HS-27A (cell line): ENCODE measurements around the gene CPED1.

Experiments
- DNase-seq: peaks from one replicate; pipeline ENCODE4 v3.0.0-alpha.2; 2012; ENCODE audit warnings: low read depth, missing footprints

Gene CPED1

DNA sequence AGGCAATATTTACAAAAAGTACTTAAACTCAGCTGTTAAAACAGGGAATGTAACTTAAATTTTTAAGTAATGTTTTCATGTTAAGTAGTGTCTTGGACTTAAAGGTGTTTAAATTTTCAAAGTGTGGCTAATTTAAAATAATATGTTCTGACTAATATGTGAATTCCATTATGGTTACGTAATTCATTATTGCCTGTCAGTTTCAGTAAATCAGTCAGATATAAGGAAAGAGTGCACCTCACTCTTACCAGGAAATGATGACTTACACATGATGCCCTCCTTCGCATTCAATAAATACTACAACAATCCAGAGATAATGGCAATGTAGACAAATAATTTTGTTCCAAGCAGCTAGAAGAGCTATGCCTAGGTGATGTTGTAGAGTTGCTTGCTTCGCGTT, 271.3 kb downstream of the CPED1 start:
- DNase-seq = no peak

DNA sequence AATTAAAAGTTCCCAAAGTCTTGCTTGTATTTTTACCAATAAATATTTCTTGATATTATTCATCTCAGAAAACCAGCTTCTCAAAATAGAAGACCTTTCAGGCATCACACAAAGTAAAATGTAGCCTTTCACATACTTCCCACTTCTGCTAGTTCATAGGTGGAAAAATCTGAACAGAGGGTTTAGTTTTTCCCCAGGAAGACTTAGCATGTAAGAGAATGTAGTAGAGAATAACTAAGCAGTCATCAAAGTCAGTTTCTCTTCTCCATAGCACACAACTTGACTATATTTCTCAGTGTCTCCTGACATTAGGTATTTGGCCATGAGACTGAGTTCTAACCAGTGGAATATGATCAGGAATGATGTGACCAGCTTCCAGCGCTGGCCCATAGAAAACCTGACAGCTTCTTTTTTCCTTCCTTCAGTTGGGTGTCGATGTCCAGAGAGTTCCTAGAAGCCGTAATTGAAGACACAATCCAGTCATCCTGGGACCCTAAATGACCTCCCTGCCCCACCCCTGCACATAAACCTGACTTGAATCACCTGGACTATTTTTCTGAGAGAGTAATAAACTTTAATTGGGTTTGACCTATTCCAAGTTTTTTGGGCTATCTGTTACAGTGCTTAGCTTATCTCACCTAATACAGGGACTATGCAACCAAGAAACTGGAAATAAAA, 272.8 kb downstream of the CPED1 start:
- DNase-seq = no peak

DNA sequence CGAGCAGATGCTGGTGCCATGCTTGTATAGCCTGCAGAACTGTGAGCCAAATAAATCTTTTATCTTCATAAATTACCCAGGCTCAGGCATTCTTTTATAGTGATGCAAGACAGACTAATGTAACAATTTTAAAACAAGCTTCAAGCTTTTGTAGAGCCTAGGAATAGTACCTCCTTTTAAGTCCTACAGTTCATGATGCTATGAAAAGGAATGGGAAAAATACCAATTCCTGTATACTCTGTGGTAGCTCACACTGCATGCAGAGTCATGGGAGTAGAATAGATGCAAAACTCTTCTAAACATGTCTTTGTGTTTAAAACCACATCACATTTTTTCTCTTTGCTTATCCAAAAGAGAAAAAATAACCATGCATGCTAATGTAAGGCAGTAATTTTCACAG, 273.7 kb downstream of the CPED1 start:
- no peak for DNase-seq

DNA sequence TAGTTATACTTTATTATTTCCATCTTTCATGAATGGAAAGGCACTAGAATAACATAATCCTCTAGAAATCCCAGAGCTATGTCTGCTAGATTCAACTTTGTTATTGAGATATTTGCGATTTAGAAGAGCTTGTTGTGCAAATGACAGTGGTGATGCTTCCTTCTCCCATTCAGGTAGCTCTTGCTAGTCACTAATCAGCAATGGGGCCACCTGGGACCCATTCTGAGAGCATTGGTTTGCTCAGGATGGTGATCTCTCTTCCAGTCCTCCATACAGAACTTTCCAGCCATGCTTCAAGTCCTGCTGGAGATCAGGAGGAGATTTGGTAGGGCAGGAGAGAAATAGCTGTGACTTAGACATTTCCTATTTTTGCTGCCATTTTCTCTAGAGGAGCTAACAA, 274.5 kb downstream of the CPED1 start:
- DNase-seq = no peak

DNA sequence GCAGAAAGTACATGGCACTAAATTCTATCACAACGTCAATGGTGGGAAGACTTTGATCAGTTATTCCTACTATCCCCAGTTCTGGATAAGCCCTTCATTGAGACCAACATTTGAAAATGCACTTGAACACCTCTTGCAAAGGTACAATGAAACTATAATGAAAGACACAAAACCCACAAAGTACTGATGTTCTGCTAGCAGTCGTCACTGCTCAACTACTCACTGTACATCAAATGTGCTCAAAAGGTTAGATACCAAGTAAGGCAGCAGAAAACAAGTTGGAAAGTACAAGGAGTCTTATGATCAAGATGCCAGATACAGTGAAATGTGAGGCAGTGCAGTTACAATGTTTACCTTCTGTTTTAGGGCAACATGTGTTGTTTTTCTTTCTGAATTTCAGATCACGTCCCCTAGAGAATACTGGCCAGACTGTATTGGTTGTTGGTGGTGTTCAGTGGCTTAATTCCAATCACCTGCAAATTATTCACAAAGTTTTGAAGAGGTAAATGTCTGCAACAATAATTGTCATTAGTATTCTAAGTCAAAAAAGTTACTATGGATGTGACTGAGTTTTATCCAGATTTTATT, 277.9 kb downstream of the CPED1 start:
- DNase-seq = no peak

DNA sequence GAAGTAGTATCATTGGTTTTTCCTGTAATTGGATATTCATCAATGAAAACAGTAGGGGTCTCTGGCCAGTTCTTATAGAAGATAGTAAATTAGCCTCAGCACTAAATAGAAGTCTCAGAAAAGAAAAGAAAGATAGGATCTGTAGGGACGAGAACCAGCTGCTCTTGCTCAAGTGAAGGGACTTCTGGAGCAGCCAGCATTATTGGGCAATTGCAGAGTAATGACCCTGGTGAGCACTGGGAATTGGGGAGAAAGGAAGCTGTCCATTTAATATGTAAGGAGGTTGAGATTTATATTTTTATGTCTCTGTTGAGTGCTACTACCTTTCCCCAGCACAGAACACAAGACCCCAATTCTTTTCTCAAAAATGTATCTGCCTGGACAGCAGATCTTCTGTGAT, 279.1 kb downstream of the CPED1 start:
- DNase-seq = no peak

DNA sequence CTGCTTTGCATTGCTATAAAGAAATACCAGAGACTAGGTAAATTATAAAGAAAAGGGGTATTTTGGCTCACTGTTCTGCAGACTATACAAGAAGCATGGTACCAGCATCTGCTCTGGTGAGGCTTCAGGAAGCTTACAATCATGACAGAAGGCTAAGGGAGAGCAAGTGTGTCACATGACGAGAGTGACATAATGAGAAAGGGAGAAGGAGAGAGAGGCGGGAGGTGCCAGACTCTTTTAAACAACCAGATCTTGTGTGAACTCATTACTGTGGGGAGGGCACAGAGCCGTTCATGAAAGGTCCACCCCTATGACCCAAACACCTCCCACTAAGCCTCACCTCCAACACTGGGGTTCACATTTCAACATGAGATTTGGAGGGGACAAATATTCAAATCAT, 281.3 kb downstream of the CPED1 start:
- no peak for DNase-seq

DNA sequence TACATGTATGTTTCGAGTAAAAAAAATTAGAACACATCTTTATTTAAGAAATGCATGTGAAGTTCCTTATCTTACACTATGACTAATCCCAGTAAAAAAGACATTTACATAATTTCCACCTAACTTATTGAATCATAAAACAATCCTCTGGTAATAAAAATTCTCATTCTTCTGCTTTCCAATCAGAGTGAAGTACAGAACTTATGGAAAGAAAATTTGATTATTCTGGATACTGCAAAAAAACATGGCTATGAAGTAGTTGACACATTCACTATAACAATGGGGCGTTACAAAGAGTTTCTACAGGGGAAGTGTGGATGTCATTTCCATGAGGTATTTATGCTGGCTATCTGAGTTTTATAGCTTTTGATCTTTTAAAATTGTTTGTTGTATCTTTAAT, 282.6 kb downstream of the CPED1 start:
- no peak for DNase-seq

DNA sequence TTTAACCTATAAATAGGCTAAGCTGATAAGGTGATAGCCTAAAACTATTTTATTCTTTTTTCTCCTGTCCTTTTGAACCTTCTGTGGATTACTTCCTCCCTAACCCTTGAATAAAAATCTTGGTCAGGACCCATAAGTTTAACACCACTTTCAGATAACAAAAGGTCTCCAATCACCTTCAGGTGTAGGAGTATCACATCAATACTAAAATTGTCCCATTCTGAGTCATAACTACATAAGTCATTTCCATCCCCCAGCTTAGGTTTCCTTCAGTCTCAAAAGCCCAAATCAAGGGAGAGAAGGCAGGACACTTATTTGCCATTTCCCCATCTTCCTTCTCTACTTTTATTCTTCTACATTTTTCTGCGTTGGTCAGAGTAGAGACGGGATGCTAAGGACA, 283.4 kb downstream of the CPED1 start:
- DNase-seq = no peak

DNA sequence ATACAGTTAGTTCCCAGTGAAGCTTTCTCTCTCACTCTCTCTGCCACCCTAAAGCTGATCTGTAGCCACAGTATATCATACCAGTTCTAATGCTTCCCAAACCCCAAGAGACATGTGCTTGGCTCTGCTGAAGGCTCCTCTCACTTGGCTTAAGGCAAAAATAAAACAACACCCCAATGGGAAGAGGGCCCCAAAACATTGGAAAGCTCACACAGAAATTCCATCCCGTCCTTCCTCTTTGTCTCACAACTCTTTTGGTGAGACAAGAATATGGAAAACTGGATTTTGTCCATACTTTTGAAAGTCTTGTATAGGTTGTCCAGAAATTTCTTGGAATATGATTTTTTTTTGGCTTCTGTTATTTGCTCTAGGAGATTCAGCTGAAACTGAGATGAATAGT, 284.2 kb downstream of the CPED1 start:
- no peak for DNase-seq

DNA sequence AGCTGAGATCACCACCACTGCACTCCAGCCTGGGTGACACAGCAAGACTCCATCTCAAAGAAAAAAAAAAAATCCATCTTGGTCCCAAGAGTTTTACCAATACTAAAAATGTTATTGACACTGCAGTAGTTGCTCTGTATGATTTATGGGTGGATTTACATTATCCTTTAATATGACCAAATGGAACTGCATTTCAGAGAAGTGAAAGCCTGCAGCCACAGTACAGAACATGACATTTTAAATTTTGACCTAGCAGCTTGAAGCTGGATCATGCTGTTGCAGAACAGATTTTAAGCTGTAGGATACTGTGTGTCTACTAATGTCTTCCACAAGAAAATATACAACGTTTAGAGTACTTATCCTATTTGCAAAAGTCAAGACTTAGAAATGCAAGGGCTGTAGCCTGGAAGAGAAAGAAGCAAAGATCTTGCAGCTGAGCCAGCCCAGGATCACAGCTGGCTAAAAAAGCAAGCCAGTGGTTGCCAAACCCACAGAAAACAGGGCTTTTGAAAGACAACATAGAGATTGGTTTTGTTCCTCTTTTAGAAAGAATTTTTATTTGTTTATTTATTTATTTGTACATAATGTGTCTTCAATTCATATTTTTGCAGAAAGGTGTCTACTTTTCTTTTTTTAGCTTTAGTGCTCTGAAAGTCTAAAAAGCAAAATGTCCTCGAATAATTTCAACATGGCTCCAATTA, 285.1 kb downstream of the CPED1 start:
- DNase-seq = no peak

DNA sequence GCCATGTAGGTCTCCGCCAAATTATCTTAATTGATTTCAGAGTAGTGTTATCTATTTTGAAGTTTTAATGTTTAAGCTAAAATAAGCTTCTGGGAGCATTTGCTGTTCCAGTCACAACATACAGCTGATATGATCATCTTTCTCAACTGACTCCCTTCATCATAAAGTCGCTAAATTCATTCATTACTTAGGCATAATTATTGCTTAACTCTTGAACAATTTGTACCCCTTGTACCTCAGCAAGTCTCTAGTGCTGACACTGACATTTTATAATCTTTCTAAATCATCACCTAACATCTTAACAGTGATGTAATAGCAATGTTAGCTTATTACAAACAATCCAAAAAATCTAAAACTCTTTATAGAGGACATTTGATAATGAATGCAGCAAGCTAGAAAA, 286.0 kb downstream of the CPED1 start:
- no peak for DNase-seq

DNA sequence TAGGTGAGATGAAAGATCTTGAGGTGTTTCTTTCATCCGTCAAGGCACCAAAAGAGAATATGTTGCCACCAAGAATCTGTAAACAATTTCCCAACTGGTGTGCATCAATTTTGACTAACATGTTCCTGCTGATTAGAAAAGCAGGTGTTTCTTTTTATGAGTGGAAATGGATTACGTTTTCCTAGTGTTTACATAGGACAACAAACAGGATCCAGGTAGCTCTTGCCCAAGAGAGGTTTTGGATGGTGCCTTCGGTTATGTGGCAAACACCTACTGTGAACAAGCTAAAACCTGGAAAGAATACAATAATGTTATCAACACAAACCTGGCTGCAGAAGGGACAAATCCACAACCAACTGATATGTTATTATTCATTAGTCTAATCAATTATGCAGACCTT, 286.7 kb downstream of the CPED1 start:
- no peak for DNase-seq

DNA sequence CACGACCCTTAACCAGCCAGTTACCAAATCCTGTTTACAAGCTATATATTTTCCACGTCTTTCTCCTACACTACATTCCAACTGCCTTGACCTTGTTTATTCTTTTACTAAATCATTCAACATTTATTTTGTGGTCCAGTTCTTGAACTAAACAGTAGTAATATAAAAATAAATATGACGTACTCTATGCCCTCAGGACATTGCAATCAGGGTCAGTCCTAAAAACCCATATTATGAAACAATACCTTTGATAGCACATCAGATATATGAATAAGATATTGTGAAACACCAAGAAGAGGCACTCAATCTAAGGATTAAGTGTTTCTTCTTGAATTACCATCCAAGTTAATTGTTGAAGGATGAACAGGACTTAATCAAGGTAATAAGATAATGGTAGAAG, 287.8 kb downstream of the CPED1 start:
- no peak for DNase-seq

DNA sequence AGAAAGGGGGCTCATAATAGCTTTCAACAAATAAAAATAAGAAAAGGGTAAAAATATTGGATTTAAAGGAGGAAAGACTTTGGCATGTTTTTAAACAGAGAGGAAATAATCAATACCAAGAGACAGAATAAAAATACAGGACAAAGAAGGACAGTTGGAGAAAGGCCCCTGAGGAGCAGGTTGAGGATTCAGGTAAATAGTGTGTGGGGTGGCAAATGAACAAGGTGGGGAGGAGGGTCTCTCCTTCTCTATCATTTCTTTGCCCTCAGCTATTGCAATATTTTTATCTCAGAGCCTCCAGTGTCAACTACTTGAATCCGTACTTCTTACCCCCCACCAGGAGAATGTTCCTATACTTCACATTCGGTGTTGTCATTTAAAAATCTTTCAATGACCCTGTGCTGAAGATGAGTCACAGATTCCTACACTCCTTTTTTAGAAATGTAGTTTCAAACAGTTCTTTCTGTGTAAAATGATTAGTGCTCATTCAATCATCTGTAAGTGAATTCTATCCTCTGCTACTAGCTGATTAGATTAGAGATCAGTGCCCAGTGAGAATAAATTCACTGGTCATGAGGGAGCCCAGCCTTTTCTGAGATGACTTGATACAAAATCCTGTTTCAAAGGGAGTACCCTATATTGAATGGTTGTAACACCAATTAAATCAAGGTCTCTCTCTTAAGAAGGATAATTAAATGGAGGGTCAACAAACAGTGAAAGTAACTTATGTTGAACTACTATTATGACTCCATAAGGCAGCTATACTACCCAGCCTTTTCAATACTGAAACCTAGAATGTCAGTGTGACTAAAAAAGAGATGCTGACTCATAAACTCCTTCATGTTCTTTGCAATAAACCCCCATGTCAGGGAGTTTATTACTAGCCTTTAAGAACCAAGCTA, 289.9 kb downstream of the CPED1 start:
- no peak for DNase-seq

DNA sequence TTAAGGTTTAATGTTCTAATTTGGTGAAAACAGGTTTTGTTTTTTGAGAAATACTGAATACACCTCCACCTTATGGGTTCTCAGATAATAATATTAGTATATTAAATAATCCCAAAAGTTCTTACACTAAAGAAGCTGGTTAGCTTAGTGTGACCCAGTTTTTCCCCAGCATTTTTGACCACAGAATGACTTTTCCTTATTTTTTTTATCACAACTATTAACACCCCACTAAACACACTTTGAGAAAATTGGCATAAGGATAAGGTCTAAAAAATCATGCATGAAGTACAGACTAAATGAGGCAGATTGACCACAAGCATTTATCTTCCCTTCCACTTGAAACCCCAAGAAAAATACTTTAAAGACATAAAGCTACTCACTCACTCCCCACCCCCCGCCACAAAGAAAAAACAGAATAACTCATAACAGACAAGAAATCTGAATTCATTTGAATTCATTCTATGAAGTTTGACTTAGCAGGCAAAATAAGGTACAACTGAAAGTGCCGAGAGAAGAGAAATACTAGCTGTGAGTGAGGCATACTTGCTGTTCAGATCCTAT, 290.6 kb downstream of the CPED1 start:
- DNase-seq = no peak

DNA sequence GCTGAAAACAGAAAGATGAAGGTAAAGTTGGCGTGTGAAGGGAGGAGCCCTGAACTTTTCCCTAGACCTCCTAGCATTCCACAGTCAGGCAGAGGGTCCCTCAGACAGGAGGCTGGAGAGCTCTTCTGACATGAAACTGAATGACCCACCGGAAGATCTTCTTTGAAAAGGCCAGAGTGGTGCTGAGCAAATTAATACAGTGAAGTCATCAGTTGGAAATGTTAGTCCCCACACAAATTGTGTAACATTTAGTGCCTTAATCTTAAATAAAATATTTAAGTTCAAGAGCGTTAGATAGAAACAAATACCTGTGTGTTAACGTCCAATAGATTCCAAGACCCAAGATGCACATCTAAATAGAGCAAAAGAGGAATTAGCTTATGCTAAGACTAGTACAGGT, 291.3 kb downstream of the CPED1 start:
- DNase-seq = no peak

DNA sequence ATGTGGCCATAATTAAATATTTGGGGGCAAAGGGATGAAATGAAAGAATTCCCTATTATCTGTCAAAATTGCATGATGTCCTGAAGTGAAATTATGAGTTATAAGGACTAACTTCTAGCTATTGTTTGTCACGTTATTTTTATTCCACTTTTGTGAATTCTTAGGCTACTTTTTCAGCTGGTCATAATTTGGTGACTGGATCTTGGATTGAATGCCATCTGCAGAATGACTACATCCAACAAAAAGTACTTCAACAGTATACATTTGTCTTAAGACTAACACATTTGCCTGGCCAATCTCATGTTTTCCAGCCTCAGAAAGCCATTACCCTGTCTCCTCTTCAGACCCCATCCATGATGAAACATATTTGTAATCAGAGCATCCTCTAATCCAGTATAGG, 292.1 kb downstream of the CPED1 start:
- no peak for DNase-seq

DNA sequence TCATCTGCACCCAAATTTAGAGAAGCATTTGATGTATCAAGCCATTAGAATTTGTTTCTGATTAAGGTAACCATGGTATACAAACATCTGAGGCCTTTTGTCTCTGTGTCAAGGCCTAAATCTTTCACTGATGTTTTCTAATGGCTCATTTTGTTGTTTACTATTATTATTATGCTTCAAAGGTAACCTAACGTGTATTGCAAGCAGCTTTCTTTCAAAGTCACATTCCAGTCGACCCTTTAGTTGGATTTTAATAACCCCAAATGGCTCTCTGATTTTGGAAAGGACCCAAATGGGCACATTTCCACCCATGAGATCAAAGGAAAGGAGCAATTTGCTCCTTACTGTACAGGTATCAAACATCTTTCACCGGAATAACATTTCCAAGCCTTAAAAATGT, 293.6 kb downstream of the CPED1 start:
- no peak for DNase-seq

DNA sequence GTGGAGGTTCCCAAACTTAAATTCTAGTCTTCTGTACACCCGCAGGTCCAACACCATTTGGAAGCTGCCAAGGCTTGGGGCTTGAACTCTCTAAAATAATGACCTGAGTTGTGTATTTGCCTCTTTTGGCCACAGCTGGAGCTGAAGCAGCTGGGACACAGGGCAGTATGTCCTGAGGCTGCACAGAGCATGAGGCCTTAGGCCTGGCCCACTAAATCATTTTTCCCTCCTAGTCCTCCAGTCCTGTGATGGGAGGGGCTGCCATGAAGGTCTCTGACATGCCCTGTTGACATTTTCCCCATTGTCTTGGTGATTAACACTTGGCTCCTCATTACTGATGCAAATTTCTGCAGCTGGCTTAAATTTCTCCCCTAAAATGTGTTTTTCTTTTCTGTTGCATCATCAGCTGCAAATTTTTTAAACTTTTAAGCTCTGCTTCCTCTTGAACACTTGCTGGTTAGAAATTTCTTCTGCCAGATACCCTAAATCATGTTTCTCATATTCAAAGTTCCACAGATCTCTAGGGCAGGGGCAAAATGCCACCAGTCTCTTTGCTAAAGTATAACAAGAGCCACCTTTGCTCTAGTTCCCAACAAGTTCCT, 296.7 kb downstream of the CPED1 start:
- no peak for DNase-seq

DNA sequence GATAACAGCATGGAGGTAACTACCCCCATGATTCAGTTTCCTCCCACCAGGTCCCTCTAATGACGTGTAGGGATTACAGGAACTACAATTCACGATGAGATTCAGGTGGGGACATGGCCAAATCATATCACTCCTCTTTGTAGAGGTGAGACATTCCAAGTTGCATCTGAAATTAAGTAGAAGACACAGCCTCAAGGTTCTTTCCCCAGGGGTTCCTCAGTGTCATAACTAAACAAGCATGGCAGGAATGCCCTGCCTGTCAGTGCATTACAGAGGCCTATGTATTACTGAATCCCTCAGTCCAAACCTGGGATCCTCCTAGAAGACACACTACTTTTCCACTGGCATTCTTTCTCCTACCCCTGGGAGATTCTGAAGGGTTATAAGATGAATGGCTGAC, 297.7 kb downstream of the CPED1 start:
- no peak for DNase-seq
